WERI-Rb-1 (cell line): ENCODE results near the gene PIBF1.

Experiments
- DNase-seq: peaks from one replicate; pipeline ENCODE4 v3.0.0-alpha.2; 2020
- H3K27ac ChIP-seq: fragments of 250-450 bp; sonication (Bioruptor Pico); 2 replicates; pipeline ENCODE4 v1.5.1; 2020; ENCODE audit warnings: mild to moderate bottlenecking, moderate library complexity
- H3K27me3 ChIP-seq: fragments of 250-450 bp; sonication (Bioruptor Pico); 2 replicates; pipeline ENCODE4 v1.5.1; 2021; ENCODE audit warnings: mild to moderate bottlenecking, low read depth, moderate library complexity; ENCODE audit not compliant: insufficient read depth, severe bottlenecking
- H3K36me3 ChIP-seq: fragments of 250-450 bp; sonication (Bioruptor Pico); 2 replicates; pipeline ENCODE4 v1.5.1; 2020; ENCODE audit warnings: mild to moderate bottlenecking, moderate library complexity
- H3K4me3 ChIP-seq: 2 replicates; pipeline ENCODE4 v1.5.1; 2011; ENCODE audit warnings: low read depth, mild to moderate bottlenecking, control low read depth, low read length
- H3K9me3 ChIP-seq: fragments of 250-450 bp; sonication (Bioruptor Pico); 2 replicates; pipeline ENCODE4 v1.5.1; 2021; ENCODE audit warnings: mild to moderate bottlenecking, moderate library complexity; ENCODE audit not compliant: severe bottlenecking
- TF ChIP-seq, protein P1 (sequence below): IDR thresholded peaks from 2 replicates; pipeline ENCODE4 v1.5.1; 2011; ENCODE audit warnings: low read depth, mild to moderate bottlenecking, control low read depth, inconsistent platforms, low read length

Gene PIBF1

DNA sequence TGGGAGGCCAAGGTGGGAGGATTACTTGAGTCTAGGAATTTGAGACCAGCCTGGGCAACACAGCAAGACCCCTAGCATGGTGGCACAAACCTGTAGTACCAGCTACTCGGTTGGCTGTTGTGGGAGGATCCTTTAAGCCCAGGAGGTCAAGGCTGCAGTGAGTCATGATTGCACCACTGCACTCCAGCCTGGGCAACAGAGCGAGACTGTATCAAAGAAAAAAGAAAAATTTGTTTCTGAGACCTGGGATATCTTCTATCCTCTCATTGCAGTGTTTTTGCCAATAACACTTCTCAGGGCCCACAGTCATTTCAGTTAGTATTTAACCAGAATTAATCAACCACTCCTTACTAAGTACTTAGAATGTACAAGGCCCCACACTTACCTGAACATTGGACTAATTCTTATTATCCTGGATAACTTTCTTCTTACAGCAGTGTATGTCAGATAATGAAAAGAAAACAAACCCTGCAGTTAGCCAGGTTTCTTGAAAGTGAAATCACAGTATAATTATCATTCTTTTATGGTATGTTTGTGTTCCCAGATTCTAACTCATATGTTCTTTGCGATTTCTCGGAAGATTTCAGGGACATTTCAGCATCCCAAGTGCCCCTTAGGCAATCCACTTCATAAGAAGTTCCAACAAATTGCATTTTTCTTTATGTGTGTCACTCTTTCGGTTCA is 201.3 kb downstream of the PIBF1 start:
- Histone ChIP-seq H3K27ac (no peak overlapping the region), H3K4me3 (no peak overlapping the region), H3K36me3 (no peaks in the 10 kb centered on the region), H3K27me3 (no peaks in the 10 kb centered on the region), H3K9me3 (no peaks in the 10 kb centered on the region)
- no peak for DNase-seq
- TF ChIP-seq, protein P1, sequence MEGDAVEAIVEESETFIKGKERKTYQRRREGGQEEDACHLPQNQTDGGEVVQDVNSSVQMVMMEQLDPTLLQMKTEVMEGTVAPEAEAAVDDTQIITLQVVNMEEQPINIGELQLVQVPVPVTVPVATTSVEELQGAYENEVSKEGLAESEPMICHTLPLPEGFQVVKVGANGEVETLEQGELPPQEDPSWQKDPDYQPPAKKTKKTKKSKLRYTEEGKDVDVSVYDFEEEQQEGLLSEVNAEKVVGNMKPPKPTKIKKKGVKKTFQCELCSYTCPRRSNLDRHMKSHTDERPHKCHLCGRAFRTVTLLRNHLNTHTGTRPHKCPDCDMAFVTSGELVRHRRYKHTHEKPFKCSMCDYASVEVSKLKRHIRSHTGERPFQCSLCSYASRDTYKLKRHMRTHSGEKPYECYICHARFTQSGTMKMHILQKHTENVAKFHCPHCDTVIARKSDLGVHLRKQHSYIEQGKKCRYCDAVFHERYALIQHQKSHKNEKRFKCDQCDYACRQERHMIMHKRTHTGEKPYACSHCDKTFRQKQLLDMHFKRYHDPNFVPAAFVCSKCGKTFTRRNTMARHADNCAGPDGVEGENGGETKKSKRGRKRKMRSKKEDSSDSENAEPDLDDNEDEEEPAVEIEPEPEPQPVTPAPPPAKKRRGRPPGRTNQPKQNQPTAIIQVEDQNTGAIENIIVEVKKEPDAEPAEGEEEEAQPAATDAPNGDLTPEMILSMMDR, result no peak

GRCh38 chr13:72985610-72986009 is 203.7 kb downstream of the PIBF1 start:
- DNase-seq, result no peak
- H3K9me3 ChIP-seq, result no peaks in the 10 kb centered on the region
- H3K27ac ChIP-seq, result no peak overlapping the region
- no peaks in the 10 kb centered on the region for H3K27me3 ChIP-seq
- no peak overlapping the region for H3K4me3 ChIP-seq
- TF ChIP-seq, protein P1, result no peak
- no peaks in the 10 kb centered on the region for H3K36me3 ChIP-seq

GRCh38 chr13:72986197-72986596 is 204.3 kb downstream of the PIBF1 start:
- Histone ChIP-seq H3K27ac (no peak overlapping the region), H3K9me3 (no peaks in the 10 kb centered on the region), H3K36me3 (no peaks in the 10 kb centered on the region), H3K4me3 (no peak overlapping the region), H3K27me3 (no peaks in the 10 kb centered on the region)
- TF ChIP-seq, protein P1, result no peak
- DNase-seq, result no peak

DNA sequence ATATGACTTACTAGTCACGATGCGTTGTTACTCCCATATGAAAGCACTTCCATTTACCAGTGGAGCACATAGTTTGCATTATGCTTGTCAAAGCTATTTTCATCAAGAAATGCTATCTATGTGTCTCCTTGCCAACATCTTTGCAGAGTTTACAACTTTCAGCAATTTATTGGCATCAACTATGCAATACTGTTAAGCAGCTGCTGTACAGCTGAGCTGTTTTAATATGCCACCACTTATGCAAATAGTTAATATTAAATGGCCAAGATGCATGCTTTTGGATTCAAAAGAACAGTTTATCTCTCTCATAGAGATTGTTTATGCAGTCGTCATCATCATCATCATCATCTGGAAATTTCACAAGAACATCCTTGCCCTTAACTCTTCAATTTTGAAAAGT is 209.0 kb downstream of the PIBF1 start:
- TF ChIP-seq, protein P1, result no peak
- no peak overlapping the region for H3K4me3 ChIP-seq

DNA sequence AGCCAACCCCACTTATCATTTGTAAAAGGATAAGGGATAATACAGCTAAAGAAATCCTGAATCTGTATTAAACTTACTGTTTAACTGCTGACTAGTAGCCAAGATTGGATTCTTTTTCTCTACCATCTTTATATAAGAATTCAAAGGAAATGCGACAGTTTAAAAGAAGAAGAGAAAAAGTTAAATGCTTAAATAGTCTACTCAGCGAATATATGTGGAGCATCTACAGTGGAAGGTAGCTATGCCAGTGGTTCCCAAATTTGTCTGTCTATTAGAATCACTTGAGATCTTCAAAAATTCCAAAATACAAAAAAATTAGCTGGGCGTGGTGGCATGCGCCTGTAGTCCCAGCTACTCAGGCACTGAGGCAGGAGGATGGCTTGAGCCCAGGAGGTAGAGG is 216.1 kb downstream of the PIBF1 start:
- TF ChIP-seq, protein P1, result no peak
- Histone ChIP-seq H3K9me3 (no peaks in the 10 kb centered on the region), H3K27me3 (no peaks in the 10 kb centered on the region), H3K36me3 (no peaks in the 10 kb centered on the region), H3K27ac (no peak overlapping the region), H3K4me3 (no peak overlapping the region)
- no peak for DNase-seq

More for the DNA sequence above, 209.0 kb downstream of the PIBF1 start:
- Histone ChIP-seq H3K27me3 (no peaks in the 10 kb centered on the region), H3K36me3 (no peaks in the 10 kb centered on the region), H3K27ac (no peak overlapping the region), H3K9me3 (no peaks in the 10 kb centered on the region)
- DNase-seq, result no peak

DNA sequence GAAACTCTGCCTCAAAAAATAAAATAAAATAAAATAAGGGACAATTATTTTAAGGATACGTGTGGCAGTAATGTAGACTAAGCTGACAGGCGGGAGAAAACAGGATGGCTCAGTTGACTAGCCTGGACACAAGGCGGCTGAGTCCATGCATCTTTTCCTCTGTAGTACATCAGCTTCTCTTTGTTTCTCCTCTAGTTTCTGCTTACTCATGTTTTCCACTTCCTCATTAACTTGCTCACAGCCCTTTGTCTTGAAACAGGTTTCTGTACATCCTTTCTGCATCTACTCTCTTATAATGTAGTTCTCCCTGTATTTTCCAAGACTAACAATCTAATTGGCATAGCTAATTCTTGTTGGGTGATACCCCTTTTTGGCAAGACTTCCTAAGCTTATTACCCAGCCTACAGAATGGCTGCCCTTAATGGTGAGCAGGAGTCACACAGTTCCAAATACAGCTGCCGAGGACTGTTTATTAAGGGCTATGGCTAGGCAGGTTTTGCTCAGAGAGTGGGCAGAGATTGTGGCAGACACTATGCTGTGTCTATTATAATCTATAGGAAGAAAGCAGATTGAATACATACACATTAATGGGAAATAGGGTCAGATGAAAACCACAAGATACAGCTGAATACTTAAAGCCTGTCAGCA is 218.2 kb downstream of the PIBF1 start:
- H3K27me3 ChIP-seq, result no peaks in the 10 kb centered on the region
- no peak for DNase-seq
- no peak overlapping the region for H3K27ac ChIP-seq
- H3K4me3 ChIP-seq, result no peak overlapping the region
- H3K9me3 ChIP-seq, result no peaks in the 10 kb centered on the region
- TF ChIP-seq, protein P1, result no peak
- no peaks in the 10 kb centered on the region; the same call in 1 of the 2 replicates for H3K36me3 ChIP-seq
